Stimulated activated CD8-positive, alpha-beta memory T cell treated with anti-CD3 and anti-CD28 coated beads, Interleukin-15, amount 100 ng/mL, for 4 hours (primary cell): ENCODE data around the gene STK17A.

Experiments
- DNase-seq, 2 donors: peaks; one replicate each; pipeline ENCODE4 v3.0.0-alpha.2; 2020; ENCODE audit warnings: low read depth in 2 of 2

STK17A gene

GRCh38 chr7:43634384-43634783 is 51.5 kb downstream of the STK17A start:
- DNase-seq = no peak

- DNase-seq = no peak
Measured at GRCh38 chr7:43636093-43636492, 53.2 kb downstream of the STK17A start.

- DNase-seq = no peak
Measured at GRCh38 chr7:43637114-43637806, 54.4 kb downstream of the STK17A start.

- DNase-seq = no peak
Measured at GRCh38 chr7:43639858-43640491, 57.1 kb downstream of the STK17A start.

GRCh38 chr7:43640679-43641078 is 57.8 kb downstream of the STK17A start:
- no peak for DNase-seq

GRCh38 chr7:43642897-43643630 is 60.2 kb downstream of the STK17A start:
- no peak for DNase-seq

- no peak for DNase-seq
Measured at GRCh38 chr7:43643846-43644245, 60.9 kb downstream of the STK17A start.

- no peak for DNase-seq
Measured at GRCh38 chr7:43645699-43646226, 62.9 kb downstream of the STK17A start.

GRCh38 chr7:43646603-43647338 is 63.9 kb downstream of the STK17A start:
- no peak for DNase-seq

GRCh38 chr7:43647339-43647672 is 64.4 kb downstream of the STK17A start:
- no peak for DNase-seq

- no peak for DNase-seq
Measured at GRCh38 chr7:43647673-43648472, 65.0 kb downstream of the STK17A start.

- no peak for DNase-seq
Measured at GRCh38 chr7:43648473-43649406, 65.8 kb downstream of the STK17A start.

- peak in 1 of 2 donors; percentile 44 for DNase-seq
Measured at GRCh38 chr7:43649755-43650274, 66.9 kb downstream of the STK17A start.

- DNase-seq = no peak
Measured at GRCh38 chr7:43650457-43651052, 67.6 kb downstream of the STK17A start.

- no peak for DNase-seq
Measured at GRCh38 chr7:43652364-43652763, 69.5 kb downstream of the STK17A start.

- no peak for DNase-seq
Measured at GRCh38 chr7:43653466-43653865, 70.6 kb downstream of the STK17A start.

GRCh38 chr7:43653891-43654504 is 71.1 kb downstream of the STK17A start:
- no peak for DNase-seq

GRCh38 chr7:43655584-43655983 is 72.7 kb downstream of the STK17A start:
- DNase-seq = no peak

GRCh38 chr7:43656997-43657396 is 74.1 kb downstream of the STK17A start:
- DNase-seq = no peak
